SK-MEL-5 (cell line): ENCODE results near the gene GPATCH2. TPM values are rescaled to one million over a fixed set of nuclear protein-coding genes. Genes with fewer than 3 reads are reported as not detected.

Experiments
- DNase-seq: peaks from one replicate; pipeline ENCODE4 v3.0.0-alpha.2; 2016; ENCODE audit warnings: low read depth, low spot score
- in situ Hi-C: cut with HindIII; loops from 2 replicates; pipeline ENCODE4 v1.10.0; 2016; ENCODE audit warnings: low sequenced_read_pairs, high pct_unique_total_duplicates, low pct_unique_long_range_greater_than_20kb
- total RNA-seq: library from RNA; depleted of rRNA; stranded (reverse); fragments of >200 nt; shearing (Covaris generic); gene quantifications from 2 replicates; pipeline ENCODE4 v1.2.3, GENCODE V29; 2014

GPATCH2 gene
- total RNA-seq, 1 experiment from 2014 or later = 14.3 TPM

DNA sequence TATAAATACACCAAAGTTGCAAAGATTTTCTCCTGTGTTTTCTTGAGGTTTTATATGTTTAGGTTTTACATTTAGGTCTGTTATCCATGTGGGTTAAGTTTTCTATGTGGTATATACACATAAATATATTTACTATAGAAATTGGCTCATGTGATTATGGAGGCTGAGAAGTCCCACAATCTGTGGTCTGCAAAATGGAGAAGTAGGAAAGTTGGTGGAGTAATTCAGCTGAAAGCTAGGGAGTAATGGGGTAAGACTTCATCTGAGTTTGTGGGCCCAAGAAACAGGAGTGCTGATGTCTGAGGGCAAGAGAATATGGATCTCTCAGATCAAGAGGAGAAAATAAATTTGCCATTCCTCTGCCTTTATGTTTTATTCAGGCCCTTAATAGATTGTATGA lies 146.0 kb downstream of the GPATCH2 start:
- no peak for DNase-seq
- in situ Hi-C loops = no loop called here

DNA sequence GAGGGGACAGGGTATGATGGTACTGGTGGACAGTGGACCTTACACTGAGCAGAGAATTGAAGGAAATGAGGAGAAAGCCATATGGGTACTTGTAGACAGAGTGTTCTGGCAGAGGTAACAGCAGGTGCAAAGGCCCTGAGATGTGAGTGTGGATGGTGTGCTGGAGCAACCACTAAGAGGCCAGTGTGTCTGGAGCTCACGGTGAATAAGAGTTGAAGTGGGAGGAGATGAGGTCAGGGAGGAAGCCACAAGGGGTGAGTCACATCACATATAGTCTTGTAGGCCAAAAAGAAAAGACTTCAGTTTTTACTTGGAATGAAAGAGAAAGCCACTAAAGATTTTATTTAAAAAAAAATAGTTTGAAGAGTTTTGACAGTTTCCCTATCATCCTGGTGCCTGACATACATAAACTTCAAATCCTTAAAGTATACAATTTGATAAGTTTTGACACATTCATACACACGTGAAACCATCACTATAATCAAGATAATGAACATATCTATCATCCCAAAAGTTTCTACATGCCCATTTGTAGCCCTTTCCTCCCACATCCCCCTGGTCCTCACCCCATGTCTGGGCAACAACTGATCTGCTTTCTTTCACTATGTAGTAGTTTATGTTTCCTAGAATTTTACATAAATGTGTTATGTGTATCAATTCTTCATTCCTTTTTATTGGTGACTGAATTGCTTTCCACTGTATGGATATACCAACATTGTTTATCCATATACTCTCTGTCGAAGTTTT lies 148.4 kb downstream of the GPATCH2 start:
- peak; percentile 20 for DNase-seq
- in situ Hi-C loops = no loop called here

DNA sequence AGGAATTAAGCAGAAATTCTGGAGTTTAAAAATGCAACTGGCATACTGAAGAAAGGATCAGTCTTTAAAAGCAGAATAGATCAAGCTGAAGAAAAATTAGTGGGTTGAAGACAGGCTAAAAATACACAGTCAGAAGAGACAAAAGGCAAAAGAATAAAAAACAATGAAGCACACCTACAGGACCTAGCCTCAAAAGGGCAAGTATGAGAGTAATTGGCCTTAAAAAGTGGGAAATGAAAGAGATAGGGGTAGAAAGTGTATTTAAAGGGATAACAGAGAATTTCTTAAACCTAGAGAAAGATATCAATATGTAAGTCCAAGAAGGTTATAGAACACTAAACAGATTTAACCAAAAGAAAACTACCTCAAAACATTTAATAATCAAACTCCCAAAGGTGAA lies 152.4 kb downstream of the GPATCH2 start:
- DNase-seq = no peak
- in situ Hi-C loops = no loop called here

DNA sequence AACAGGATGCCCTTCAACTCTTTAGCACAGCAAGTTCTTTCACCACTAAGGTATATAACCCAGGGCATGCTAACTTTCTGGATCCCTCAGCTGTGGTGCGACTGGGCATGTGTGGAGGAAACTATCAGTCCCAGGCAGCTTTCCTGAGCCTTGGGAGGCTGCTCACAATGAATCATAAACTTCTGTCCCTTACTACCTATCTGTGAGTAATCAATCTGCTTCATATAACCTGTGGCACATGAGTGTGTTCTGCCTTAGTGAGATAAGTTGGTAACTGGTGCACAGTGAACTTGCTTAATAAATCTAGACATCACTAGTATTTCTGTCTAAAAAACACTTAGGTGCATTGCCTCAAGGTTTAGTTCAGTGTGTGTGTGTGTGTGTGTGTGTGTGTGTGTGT lies 158.0 kb downstream of the GPATCH2 start:
- in situ Hi-C loops = no loop called here
- no peak for DNase-seq

DNA sequence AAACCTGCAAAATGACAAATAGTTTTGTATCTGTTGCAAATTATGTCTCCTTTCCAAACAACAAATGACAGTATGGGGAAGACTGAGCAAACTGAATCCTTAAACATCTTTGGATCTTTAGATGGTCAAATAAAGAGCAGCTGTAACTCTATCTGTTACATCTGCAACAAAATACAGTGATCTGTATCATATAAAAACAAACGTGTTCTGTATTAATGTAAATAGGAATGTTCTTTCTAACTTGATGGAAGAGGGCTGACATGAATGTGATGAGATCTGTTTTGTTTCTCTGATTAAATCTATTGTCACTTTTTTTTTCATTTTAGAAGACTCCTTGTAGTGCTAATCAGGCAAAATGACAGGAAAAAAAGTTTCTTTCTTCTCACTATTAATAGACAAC lies 159.5 kb downstream of the GPATCH2 start:
- in situ Hi-C loops = no loop called here
- no peak for DNase-seq

DNA sequence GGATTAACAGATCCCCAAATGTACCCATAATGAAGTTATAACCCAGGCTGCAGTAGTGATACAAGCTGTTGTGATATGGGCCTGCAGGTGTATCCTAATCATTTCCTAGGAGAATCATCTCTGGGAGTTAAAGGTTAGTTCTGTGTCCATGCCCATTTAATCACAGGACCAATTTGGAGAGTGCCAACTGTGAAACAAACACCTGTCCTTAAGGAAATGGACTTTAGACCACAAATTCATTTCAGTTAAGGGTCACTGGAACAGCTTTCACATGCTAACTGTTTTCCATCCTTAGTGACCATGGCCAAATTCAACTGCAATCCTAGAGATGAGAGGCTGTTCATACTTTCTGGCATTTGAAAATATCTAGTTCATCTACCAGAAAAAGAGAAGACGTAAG lies 160.9 kb downstream of the GPATCH2 start:
- in situ Hi-C loops = no loop called here
- no peak for DNase-seq

DNA sequence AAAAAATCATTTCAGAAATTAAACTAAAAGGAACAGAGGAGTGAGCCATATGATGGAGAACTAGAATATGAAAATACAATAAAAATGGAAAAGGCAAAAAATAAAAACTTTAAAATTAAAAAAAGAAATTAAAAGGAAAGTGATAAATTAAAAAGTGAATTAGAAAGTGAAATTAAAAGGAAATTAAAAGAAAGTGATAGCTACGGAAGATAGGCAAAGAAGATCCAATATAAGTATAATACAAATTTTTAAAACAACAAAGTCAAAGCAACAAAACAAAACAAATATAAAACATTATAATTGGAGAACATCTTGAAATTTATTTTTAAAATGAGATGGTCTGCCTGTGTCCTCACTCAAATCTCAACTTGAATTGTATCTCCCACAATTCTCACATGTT lies 165.8 kb downstream of the GPATCH2 start:
- no peak for DNase-seq
- in situ Hi-C loops = no loop called here

DNA sequence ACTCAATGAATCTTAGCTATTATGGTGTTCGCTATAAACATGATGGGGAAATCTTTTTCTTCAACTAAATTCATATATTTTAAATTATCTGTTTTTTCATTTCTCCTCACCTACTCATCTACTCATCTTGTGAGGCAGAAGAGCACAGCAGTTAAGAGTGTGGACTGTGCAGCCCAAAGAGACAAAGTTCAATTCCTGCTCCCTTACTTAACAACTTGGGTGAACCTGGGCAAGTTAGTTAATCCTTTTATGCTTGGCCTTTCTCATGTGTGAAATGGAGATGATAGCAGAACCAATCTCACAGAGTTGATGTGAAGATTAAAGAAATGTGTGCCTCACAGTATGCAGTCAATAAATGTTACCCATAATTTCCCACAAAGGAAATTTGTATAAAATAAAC lies 168.2 kb downstream of the GPATCH2 start:
- in situ Hi-C loops = no loop called here
- DNase-seq = no peak

DNA sequence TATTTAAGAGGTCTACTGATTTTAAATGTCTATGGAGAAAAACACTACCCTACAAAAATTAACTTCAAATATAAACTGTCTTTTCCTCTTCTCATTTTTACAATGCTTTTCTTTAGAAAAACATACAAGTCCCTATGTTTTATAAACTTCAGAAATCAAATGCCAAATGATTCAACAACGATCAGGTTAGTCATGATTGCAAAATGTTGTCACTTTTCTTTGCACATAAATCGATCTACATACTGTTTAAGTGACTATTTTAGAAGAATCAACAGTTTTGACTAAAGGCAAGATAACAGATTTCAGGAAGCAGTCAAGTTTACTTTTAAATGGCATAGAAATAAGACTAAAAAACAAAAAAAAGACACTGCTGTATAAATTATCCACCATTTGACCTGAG lies 168.7 kb downstream of the GPATCH2 start:
- in situ Hi-C loops = no loop called here
- no peak for DNase-seq

DNA sequence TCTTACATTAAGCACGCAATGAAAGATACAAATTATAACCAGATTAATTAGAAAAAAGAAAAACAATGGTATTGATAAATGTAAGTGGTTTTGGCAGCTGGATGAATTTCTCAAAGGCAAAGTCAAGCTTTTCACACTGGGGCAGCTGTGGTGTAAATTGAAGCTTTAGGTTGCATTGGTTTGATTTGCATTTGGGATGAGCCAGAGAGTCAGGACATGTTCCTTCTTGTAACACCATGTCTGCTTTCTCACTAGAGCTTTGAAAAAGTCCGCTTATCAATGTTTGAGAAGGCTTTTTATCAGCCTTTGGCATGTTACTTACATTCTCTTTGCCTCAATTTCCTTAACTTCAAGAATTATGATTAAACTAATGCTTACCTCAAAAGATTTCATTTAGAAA lies 173.9 kb downstream of the GPATCH2 start:
- in situ Hi-C loops = no loop called here
- DNase-seq = no peak

DNA sequence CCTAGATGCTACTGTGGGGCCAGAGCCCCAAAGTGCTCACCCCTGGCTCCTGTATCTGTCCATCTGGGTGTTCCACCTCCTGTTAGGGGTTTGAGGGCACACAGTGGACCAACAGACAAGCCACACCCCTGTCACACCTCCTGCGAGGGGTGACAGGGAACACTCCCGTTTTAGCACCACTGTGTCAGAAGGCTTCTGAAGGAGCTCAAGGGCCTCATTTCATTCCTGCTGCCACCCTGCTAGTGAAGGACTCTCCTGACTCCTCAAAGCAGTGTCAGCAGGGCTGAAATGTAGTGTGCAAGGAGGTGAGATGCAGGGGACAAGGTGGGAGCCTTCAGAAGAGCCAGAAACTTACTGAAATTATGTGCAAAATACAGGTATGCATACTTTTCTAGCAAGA lies 174.6 kb downstream of the GPATCH2 start:
- in situ Hi-C loops = no loop called here
- no peak for DNase-seq

DNA sequence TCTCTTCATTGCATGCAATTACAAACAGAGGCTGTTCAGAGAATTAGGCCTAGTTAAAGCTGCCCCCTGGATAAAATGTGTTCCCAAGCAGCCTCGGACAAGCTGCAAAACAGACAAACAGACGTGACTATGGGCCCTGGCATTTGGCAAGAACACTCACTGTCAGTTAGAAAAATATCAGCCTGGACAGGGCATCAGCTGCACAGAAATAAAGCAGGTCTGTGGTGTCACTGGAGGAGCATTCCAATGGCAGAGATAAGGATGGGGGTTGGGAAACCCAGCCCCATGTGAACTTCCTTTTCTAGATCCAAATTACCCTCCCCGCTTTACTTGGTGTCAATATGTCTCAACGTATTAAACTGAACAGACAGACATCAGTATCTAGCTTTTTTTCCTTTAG lies 177.1 kb downstream of the GPATCH2 start:
- no peak for DNase-seq
- in situ Hi-C loops = no loop called here

DNA sequence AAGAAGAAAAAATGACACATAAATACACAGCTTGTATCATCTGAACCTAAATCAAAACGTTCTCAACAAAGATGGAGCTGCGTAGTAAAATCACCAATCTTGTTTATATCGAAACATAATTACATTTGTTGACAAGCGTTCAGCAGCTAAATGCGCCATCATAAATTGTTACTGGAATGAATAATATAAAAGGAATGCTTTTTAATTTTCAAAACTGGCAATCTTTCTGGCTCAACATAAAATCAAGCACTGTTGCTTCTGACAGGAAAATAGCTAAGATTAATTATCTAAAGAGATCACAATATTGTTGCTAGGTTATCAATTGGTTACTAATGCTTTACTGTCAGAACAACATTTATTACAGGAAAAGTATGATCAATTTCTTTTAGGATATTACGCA lies 181.5 kb downstream of the GPATCH2 start:
- in situ Hi-C loops = no loop called here
- no peak for DNase-seq

DNA sequence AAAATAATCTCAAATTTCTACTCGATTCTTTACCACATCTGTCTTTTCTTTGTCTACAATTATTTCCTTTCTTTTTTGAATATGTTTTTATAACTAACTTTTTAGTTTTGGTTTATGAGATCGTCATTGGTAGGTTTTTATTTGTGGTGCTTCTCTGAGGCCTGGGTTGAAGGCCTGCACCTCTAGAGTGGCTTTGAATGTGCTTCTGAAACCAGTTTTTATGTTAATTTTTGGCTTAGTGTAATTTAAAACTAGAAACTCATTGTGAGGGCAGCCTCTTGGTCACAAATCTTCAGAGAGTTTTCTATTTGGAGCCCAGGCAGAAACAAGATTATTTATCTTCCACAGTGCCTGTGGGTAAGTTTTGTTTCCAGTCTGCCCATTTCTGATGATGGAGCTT lies 187.0 kb downstream of the GPATCH2 start:
- no peak for DNase-seq
- in situ Hi-C loops = no loop called here

DNA sequence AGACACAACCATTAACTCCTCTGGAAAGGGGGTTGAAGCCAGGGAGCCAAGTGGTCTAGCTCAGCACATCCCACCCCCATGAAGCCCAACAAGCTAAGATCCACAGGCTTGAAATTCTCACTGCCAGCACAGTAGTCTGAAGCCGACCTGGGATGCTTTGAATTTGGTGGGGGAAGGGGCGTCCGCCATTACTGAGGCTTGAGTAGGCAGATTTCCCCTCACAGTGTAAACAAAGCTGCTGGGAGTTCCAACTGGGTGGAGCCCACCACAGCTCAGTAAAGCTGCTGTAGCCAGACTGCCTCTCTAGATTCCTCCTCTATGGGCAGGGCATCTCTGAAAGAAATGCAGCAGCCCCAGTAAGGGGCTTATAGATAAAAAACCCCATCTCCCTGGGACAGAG lies 193.5 kb downstream of the GPATCH2 start:
- no peak for DNase-seq
- in situ Hi-C loops = no loop called here

DNA sequence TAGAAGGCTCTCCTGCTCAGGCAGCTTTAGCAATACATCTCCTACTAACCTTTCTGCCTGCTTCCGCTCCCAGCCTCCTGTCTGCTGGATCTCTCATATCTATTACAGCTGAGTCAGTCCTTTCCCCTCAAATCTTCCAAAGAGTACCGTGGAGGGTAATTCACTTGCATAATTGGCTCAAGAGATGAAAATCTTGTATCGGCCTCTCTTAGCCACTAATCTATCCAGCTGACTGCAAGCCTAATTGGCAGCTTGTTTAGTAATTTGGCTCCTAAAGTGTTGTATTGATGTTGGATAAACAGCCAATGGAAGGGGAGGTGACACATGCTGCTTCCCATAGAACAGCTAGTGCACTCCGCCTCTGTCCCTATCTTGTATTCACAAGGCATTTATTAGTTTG lies 195.7 kb downstream of the GPATCH2 start:
- in situ Hi-C loops = no loop called here

DNA sequence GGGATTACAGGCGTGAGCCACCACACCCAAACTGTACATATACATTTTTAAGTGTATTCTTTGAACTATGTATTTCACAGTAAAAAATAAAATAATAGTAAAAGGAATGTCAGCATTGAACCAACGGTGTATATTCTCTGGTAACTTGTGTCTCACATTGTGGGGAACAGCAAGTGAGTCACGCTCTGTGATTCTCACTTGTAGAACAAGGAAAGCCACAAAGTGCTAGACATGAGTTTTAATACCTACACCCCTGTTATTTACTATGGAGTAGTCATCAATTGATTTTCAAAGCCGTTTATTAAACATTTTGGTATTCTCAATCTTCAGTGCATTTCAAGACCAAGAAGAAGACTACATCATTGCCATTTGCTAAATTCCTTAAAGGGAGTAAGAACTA lies 197.2 kb downstream of the GPATCH2 start:
- no peak for DNase-seq
- in situ Hi-C loops = no loop called here

More for the DNA sequence above, 195.7 kb downstream of the GPATCH2 start:
- DNase-seq = no peak

DNA sequence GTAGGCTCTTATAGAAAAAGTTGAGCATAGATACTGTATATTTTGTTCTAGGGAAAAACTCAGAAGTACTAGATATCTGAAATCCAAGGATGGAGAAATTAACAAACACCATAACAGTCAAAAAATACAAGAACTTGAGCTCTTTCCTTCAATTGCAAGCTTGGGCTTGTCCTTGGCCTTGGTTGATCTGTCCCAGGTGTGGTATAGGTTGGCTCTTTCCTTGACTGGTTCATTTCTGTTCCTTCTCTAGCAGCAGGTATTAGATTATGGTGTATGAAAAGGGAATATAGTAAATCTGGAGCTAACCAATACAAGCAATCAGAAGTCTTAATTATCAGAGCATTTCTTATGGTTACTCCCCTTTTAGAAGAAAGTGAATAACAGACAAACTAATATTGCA lies 198.6 kb downstream of the GPATCH2 start:
- DNase-seq = no peak
- in situ Hi-C loops = no loop called here

DNA sequence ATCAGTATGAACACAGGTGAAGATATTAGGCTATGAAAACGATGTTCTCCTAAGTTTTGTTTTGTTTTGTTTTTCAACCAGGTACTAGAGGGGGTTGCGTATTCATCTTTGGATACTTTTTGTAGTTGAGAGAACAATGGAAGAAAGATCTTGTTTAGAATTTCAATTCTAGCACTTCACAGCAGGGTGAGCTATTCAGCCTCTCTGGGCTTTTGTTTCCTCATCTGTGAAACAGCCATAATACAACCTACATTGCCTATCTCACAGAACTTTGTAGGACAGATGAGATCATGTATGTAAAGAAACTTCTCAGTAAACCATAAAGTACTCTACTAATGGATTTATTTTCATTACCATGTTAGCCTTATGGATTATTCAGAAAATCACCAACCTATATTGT lies 199.5 kb downstream of the GPATCH2 start:
- in situ Hi-C loops = no loop called here
- DNase-seq = peak; percentile 30

DNA sequence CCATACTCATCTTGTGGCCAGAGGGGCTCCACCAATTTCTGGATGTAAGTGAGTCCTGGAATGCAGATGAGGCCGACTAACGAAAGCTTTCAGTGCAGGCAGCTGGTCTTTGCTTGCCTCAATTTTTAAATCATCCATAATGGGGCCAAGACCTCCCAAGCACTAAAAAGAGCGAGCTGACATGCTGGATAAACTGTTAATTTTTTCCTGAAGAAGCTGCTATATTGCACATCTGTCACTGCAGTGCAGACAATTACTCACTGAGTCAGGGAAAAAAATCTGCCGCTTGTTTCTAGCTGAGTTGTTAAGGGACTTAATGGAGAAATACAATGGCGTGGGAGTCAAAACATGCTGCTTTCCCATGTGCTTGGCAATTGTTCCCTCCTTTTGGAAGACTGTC lies 205.5 kb downstream of the GPATCH2 start:
- DNase-seq = no peak
- in situ Hi-C loops = no loop called here
